Right lung (tissue), 5 donors: Measurements from ENCODE around the gene FAAH. TPM values are rescaled to one million over a fixed set of nuclear protein-coding genes. Genes with fewer than 3 reads are reported as not detected.

Source experiments
- DNase-seq, 2 donors: peaks; one replicate each; pipeline ENCODE4 v3.0.0-alpha.2; 2013
- polyA plus RNA-seq, 5 donors: library from polyadenylated mRNA; unstranded; fragments of 120-200 nt; gene quantifications; one replicate each; pipeline versions ENCODE4 v1.2.1 to v1.2.3, GENCODE V29; 2013; ENCODE audit warnings: inconsistent platforms in 1 of 5, low replicate concordance in 1 of 5; ENCODE audit not compliant: insufficient read length in 5 of 5, insufficient read depth in 1 of 5

FAAH gene
- polyA plus RNA-seq, 5 donors, result 14.9 to 24.7 (median 21.4) TPM

- DNase-seq, result no peak
These were observed 55.4 kb downstream of the FAAH start for GRCh38 chr1:46449223-46450159.

- no peak for DNase-seq
These were observed 56.0 kb downstream of the FAAH start for GRCh38 chr1:46450160-46450517.

- no peak for DNase-seq
These were observed 58.1 kb downstream of the FAAH start for GRCh38 chr1:46451948-46452930.

- DNase-seq, result no peak
These were observed 58.8 kb downstream of the FAAH start for GRCh38 chr1:46452931-46453325.

GRCh38 chr1:46453449-46453848 lies 59.3 kb downstream of the FAAH start:
- no peak for DNase-seq

- no peak for DNase-seq
These were observed 61.8 kb downstream of the FAAH start for GRCh38 chr1:46455951-46456350.

GRCh38 chr1:46456411-46456963 lies 62.4 kb downstream of the FAAH start:
- DNase-seq, result no peak

- DNase-seq, result no peak
These were observed 63.1 kb downstream of the FAAH start for GRCh38 chr1:46457178-46457577.

- DNase-seq, result no peak
These were observed 64.1 kb downstream of the FAAH start for GRCh38 chr1:46458190-46458589.

- DNase-seq, result no peak
These were observed 64.7 kb downstream of the FAAH start for GRCh38 chr1:46458846-46459245.

GRCh38 chr1:46459315-46459714 lies 65.2 kb downstream of the FAAH start:
- DNase-seq, result no peak

GRCh38 chr1:46461017-46461808 lies 67.1 kb downstream of the FAAH start:
- DNase-seq, result no peak

- DNase-seq, result no peak
These were observed 67.8 kb downstream of the FAAH start for GRCh38 chr1:46461809-46462448.

Other genes starting within 250 kb of the FAAH start
- 10 to 100 TPM in 2 of 5 donors, 1 to 10 TPM in 3; 2.0 to 15.0 (median 8.9) TPM for gene TSPAN1, start 219.2 kb upstream of the FAAH start, polyA plus RNA-seq
- not detected for gene P3R3URF, start 217.8 kb upstream of the FAAH start, polyA plus RNA-seq
- 10 to 100 TPM; 57.1 to 80.9 (median 74.9) TPM for gene POMGNT1, start 195.9 kb upstream of the FAAH start, polyA plus RNA-seq
- 1 to 10 TPM in 3 of 5 donors, under 1 TPM in 2; 0.79 to 1.3 (median 1.2) TPM for gene LURAP1, start 191.0 kb upstream of the FAAH start, polyA plus RNA-seq
- gene RAD54L, start 146.6 kb upstream of the FAAH start, polyA plus RNA-seq, result 10 to 100 TPM in 3 of 5 donors, 1 to 10 TPM in 2; 6.2 to 15.6 (median 12.9) TPM
- 10 to 100 TPM; 66.0 to 85.9 (median 84.0) TPM for gene LRRC41, start 90.7 kb upstream of the FAAH start, polyA plus RNA-seq
- gene UQCRH, start 90.6 kb upstream of the FAAH start, polyA plus RNA-seq, result 100 to 1,000 TPM; 304 to 405 (median 324) TPM
- 10 to 100 TPM; 20.6 to 25.0 (median 21.9) TPM for gene NSUN4, start 53.5 kb upstream of the FAAH start, polyA plus RNA-seq
- gene DMBX1, start 95.5 kb downstream of the FAAH start, polyA plus RNA-seq, result under 1 TPM in 3 of 5 donors, not detected in 2; 0.04 to 0.06 (median 0.05) TPM
- under 1 TPM in 4 of 5 donors, not detected in 1; 0.08 to 0.30 (median 0.13) TPM for gene KNCN, start 157.3 kb downstream of the FAAH start, polyA plus RNA-seq
- gene MKNK1, start 210.0 kb downstream of the FAAH start, polyA plus RNA-seq, result 10 to 100 TPM; 44.7 to 53.9 (median 48.2) TPM
- gene MOB3C, start 222.5 kb downstream of the FAAH start, polyA plus RNA-seq, result 10 to 100 TPM; 16.9 to 21.2 (median 18.1) TPM